ENCODE results near the gene SMPD2. TPM values are rescaled to one million over a fixed set of nuclear protein-coding genes. Genes with fewer than 3 reads are reported as not detected.

SMPD2 gene
- total RNA-seq, 1 experiment from 2014 or later, result 50.0 TPM

DNA sequence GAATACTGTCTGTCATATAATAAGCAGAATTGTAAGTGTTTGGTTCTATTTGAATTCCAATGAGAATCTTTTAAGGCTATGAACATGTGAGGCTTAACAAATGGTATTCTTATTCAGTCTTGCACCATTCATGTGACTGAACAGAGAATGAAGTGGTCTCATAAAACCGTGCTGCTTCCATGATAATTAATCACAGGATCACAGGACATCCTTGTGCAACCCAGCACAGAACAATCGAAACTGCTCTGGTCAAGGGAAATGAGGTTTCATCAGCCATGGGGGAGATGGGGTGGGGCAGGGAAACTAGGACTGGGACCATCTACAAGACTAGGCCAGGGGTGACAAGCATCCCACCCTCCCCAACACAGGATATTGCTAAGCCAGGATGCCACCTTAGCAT lies 6.1 kb upstream of the SMPD2 start:
- no peak for DNase-seq (ENCODE audit: low read depth, low spot score)
- H3K4me1 ChIP-seq (ENCODE audit: control insufficient read depth, insufficient read depth, low read length), result peaks cover 6% of the 10 kb centered on the region; the same call in 1 of the 2 replicates
- no peaks in the 10 kb centered on the region for H3K27me3 ChIP-seq (ENCODE audit: control insufficient read depth, insufficient read depth, low read length)
- in situ Hi-C loops (cut with HindIII; ENCODE audit: low pct_unique_long_range_greater_than_20kb, low sequenced_read_pairs), result no loop called here
- no peaks in the 10 kb centered on the region for H3K36me3 ChIP-seq (ENCODE audit: control insufficient read depth, insufficient read depth, low read length)
- H3K9me3 ChIP-seq (ENCODE audit: control insufficient read depth, insufficient read depth, low read depth, low read length), result no peaks in the 10 kb centered on the region
- intact Hi-C loops (cut with micrococcal nuclease; ENCODE audit: unreplicated experiment), result loop anchor here (10.0 kb wide), 1 partner anchor 250 kb away; no protein-coding TSS in a partner anchor
- TF ChIP-seq, protein P1, sequence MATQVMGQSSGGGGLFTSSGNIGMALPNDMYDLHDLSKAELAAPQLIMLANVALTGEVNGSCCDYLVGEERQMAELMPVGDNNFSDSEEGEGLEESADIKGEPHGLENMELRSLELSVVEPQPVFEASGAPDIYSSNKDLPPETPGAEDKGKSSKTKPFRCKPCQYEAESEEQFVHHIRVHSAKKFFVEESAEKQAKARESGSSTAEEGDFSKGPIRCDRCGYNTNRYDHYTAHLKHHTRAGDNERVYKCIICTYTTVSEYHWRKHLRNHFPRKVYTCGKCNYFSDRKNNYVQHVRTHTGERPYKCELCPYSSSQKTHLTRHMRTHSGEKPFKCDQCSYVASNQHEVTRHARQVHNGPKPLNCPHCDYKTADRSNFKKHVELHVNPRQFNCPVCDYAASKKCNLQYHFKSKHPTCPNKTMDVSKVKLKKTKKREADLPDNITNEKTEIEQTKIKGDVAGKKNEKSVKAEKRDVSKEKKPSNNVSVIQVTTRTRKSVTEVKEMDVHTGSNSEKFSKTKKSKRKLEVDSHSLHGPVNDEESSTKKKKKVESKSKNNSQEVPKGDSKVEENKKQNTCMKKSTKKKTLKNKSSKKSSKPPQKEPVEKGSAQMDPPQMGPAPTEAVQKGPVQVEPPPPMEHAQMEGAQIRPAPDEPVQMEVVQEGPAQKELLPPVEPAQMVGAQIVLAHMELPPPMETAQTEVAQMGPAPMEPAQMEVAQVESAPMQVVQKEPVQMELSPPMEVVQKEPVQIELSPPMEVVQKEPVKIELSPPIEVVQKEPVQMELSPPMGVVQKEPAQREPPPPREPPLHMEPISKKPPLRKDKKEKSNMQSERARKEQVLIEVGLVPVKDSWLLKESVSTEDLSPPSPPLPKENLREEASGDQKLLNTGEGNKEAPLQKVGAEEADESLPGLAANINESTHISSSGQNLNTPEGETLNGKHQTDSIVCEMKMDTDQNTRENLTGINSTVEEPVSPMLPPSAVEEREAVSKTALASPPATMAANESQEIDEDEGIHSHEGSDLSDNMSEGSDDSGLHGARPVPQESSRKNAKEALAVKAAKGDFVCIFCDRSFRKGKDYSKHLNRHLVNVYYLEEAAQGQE (IDR thresholded peaks at IDR 0.05; ENCODE audit: insufficient read depth in 1 of 2, low read depth in 2 of 2, low read length in 1 of 2), result no peak
- TF ChIP-seq TCF7L2 (IDR thresholded peaks at IDR 0.05; ENCODE audit: low read depth, low read length), result no peak
- TF ChIP-seq SIN3A (IDR thresholded peaks at IDR 0.05; ENCODE audit: borderline replicate concordance, insufficient read depth, low read depth, low read length), result no peak
- TF ChIP-seq POLR2AphosphoS5 (IDR thresholded peaks at IDR 0.05; ENCODE audit: low read depth, low read length), result no peak
- TF ChIP-seq, protein P2, sequence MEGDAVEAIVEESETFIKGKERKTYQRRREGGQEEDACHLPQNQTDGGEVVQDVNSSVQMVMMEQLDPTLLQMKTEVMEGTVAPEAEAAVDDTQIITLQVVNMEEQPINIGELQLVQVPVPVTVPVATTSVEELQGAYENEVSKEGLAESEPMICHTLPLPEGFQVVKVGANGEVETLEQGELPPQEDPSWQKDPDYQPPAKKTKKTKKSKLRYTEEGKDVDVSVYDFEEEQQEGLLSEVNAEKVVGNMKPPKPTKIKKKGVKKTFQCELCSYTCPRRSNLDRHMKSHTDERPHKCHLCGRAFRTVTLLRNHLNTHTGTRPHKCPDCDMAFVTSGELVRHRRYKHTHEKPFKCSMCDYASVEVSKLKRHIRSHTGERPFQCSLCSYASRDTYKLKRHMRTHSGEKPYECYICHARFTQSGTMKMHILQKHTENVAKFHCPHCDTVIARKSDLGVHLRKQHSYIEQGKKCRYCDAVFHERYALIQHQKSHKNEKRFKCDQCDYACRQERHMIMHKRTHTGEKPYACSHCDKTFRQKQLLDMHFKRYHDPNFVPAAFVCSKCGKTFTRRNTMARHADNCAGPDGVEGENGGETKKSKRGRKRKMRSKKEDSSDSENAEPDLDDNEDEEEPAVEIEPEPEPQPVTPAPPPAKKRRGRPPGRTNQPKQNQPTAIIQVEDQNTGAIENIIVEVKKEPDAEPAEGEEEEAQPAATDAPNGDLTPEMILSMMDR (IDR thresholded peaks at IDR 0.05), result no peak
- no peak for ATAC-seq
- H3K4me3 ChIP-seq (ENCODE audit: low read depth in 2 of 2, low read length in 2 of 2), result no peak overlapping the region
- ChIA-PET CTCF (no interaction called here), POLR2A (no interaction called here)
- H3K27ac ChIP-seq (ENCODE audit: low read length), result no peak overlapping the region
- no TSS peak for BruUV-seq (replicated peaks)

- intact Hi-C loops (cut with micrococcal nuclease; ENCODE audit: unreplicated experiment), result loop anchor here (10.0 kb wide), 1 partner anchor 251 kb away; no protein-coding TSS in a partner anchor
- H3K4me1 ChIP-seq (ENCODE audit: control insufficient read depth, insufficient read depth, low read length), result peaks cover 6% of the 10 kb centered on the region; the same call in 1 of the 2 replicates
- TF ChIP-seq, protein P1 (IDR thresholded peaks at IDR 0.05; ENCODE audit: insufficient read depth in 1 of 2, low read depth in 2 of 2, low read length in 1 of 2), result no peak
- TF ChIP-seq POLR2AphosphoS5 (IDR thresholded peaks at IDR 0.05; ENCODE audit: low read depth, low read length) (no peak), SIN3A (IDR thresholded peaks at IDR 0.05; ENCODE audit: borderline replicate concordance, insufficient read depth, low read depth, low read length) (no peak), TCF7L2 (IDR thresholded peaks at IDR 0.05; ENCODE audit: low read depth, low read length) (no peak)
- TF ChIP-seq, protein P2 (IDR thresholded peaks at IDR 0.05), result no peak
- ATAC-seq, result no peak
- POLR2A ChIA-PET, result no interaction called here
- in situ Hi-C loops (cut with HindIII; ENCODE audit: low pct_unique_long_range_greater_than_20kb, low sequenced_read_pairs), result no loop called here
- H3K9me3 ChIP-seq (ENCODE audit: control insufficient read depth, insufficient read depth, low read depth, low read length), result no peaks in the 10 kb centered on the region
- H3K27ac ChIP-seq (ENCODE audit: low read length), result no peak overlapping the region
- no peak overlapping the region for H3K4me3 ChIP-seq (ENCODE audit: low read depth in 2 of 2, low read length in 2 of 2)
- CTCF ChIA-PET, result no interaction called here
- no peak for DNase-seq (ENCODE audit: low read depth, low spot score)
- no peaks in the 10 kb centered on the region for H3K27me3 ChIP-seq (ENCODE audit: control insufficient read depth, insufficient read depth, low read length)
- H3K36me3 ChIP-seq (ENCODE audit: control insufficient read depth, insufficient read depth, low read length), result no peaks in the 10 kb centered on the region
- no TSS peak for BruUV-seq (replicated peaks)
Measured at GRCh38 chr6:109436041-109436440, 4.5 kb upstream of the SMPD2 start.
